Measurements from ENCODE around the gene CBLL1. TPM values are rescaled to one million over a fixed set of nuclear protein-coding genes. Genes with fewer than 3 reads are reported as not detected.

CBLL1 gene
- total RNA-seq, 3 donors from 2014 or later = 27.5 to 49.3 (median 30.4) TPM

DNA sequence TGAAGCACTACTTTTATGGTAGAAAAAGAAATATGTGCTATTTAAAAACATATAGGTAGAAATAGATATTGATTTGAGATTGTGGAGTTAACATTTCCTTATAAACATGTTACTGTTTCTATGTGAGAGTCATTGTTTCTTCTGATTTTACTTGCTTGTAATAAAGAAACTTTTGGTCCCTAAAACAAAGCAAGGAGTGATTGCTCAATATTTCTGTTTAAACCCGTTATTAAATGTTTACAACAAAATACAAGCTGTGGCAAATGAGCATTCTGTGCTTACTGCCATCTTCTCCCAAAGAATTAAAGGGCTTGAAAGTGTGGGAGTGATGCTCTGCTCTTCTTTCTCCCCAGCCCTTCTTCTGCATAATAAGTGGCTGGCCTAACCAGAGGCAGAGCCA, 22.7 kb upstream of the CBLL1 start:
- no peaks in the 10 kb centered on the region for H3K9me3 ChIP-seq
- H3K4me3 ChIP-seq = no peak overlapping the region
- no peak for DNase-seq (ENCODE audit: low spot score in 2 of 2)
- no peaks in the 10 kb centered on the region for H3K27me3 ChIP-seq
- no peak overlapping the region for H3K27ac ChIP-seq
- no peaks in the 10 kb centered on the region for H3K36me3 ChIP-seq
- intact Hi-C loops (cut with DNase I; ENCODE audit: low total_unique reads) = no loop called here
- TF ChIP-seq POLR2A (IDR thresholded peaks at IDR 0.05) (no peak), POLR2AphosphoS5 (IDR thresholded peaks at IDR 0.05) (no peak)
- TF ChIP-seq, protein P1, sequence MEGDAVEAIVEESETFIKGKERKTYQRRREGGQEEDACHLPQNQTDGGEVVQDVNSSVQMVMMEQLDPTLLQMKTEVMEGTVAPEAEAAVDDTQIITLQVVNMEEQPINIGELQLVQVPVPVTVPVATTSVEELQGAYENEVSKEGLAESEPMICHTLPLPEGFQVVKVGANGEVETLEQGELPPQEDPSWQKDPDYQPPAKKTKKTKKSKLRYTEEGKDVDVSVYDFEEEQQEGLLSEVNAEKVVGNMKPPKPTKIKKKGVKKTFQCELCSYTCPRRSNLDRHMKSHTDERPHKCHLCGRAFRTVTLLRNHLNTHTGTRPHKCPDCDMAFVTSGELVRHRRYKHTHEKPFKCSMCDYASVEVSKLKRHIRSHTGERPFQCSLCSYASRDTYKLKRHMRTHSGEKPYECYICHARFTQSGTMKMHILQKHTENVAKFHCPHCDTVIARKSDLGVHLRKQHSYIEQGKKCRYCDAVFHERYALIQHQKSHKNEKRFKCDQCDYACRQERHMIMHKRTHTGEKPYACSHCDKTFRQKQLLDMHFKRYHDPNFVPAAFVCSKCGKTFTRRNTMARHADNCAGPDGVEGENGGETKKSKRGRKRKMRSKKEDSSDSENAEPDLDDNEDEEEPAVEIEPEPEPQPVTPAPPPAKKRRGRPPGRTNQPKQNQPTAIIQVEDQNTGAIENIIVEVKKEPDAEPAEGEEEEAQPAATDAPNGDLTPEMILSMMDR (IDR thresholded peaks at IDR 0.05) = no peak
- no peaks in the 10 kb centered on the region for H3K4me1 ChIP-seq

DNA sequence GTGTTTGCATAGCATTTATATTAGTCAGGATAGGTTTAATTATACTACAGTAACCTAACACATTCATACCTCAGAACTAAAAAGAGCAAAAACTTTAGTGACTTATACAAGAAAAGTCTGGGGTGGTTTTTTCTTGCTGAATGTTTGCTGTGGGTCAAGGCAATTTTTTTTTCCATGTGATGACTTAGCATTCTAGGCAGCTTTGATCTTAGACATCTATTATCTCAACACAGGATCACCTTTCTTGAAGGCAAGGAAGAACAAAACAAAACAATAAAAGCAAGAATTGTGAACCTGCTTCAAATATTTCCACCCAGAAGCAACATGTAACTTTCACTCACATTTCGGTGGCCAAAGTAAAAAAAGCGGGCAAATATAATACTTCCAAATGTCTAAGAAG, 20.7 kb upstream of the CBLL1 start:
- Histone ChIP-seq H3K36me3 (no peaks in the 10 kb centered on the region), H3K27me3 (no peaks in the 10 kb centered on the region), H3K9me3 (no peaks in the 10 kb centered on the region), H3K27ac (no peak overlapping the region), H3K4me1 (no peaks in the 10 kb centered on the region), H3K4me3 (no peak overlapping the region)
- TF ChIP-seq POLR2A (IDR thresholded peaks at IDR 0.05) = no peak
- TF ChIP-seq, protein P1 (IDR thresholded peaks at IDR 0.05) = no peak
- no peak for TF ChIP-seq POLR2AphosphoS5 (IDR thresholded peaks at IDR 0.05)
- intact Hi-C loops (cut with DNase I; ENCODE audit: low total_unique reads) = no loop called here
- DNase-seq (ENCODE audit: low spot score in 2 of 2) = no peak

GRCh38 chr7:107725138-107725740, 18.7 kb upstream of the CBLL1 start:
- Histone ChIP-seq H3K9me3 (no peaks in the 10 kb centered on the region), H3K4me1 (no peaks in the 10 kb centered on the region), H3K27ac (no peak overlapping the region), H3K27me3 (no peaks in the 10 kb centered on the region), H3K36me3 (no peaks in the 10 kb centered on the region), H3K4me3 (no peak overlapping the region)
- DNase-seq (ENCODE audit: low spot score in 2 of 2) = no peak
- intact Hi-C loops (cut with DNase I; ENCODE audit: low total_unique reads) = no loop called here
- TF ChIP-seq POLR2AphosphoS5 (IDR thresholded peaks at IDR 0.05) (no peak), POLR2A (IDR thresholded peaks at IDR 0.05) (no peak)
- TF ChIP-seq, protein P1 (IDR thresholded peaks at IDR 0.05) = peak; percentile 68 to 83 (median 73)

DNA sequence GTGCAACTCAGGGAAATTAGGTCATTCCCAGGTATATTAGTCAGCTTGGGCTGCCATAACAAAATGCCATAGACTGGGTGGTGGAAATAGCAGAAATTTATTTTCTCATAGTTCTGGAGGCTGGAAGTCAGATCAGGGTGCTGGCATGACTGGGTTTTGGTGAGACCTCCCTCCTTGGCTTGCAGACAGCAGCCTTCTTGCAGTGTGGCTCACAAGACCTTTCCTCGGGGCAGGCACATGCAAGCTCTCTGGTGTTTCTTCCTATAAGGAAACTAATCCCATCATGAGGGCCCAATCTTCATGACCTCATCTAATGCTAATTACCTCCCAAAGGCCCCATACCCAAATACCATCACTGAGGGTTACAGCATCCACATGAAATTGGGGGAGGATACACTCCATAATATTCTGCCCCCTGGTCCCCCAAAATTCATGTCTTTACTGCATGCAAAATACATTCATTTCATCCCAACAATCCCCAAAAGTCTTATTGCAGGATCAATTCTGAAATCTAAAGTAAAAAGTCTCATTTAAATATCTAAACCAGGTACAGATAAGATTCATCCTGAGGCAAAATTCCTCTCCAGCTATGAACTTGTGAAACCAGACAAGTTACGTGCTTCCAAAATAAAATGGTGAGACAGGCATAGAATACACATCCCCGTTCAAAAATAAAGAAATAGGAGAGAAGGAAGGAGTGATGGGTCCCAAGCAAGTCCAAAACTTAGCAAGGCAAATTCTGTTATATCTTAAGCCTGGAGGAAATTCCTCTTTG, 17.4 kb upstream of the CBLL1 start:
- H3K4me1 ChIP-seq = no peaks in the 10 kb centered on the region
- no peaks in the 10 kb centered on the region for H3K9me3 ChIP-seq
- intact Hi-C loops (cut with DNase I; ENCODE audit: low total_unique reads) = no loop called here
- H3K27ac ChIP-seq = no peak overlapping the region
- no peak overlapping the region for H3K4me3 ChIP-seq
- TF ChIP-seq POLR2A (IDR thresholded peaks at IDR 0.05) (no peak), POLR2AphosphoS5 (IDR thresholded peaks at IDR 0.05) (no peak)
- TF ChIP-seq, protein P1 (IDR thresholded peaks at IDR 0.05) = no peak
- DNase-seq (ENCODE audit: low spot score in 2 of 2) = no peak
- no peaks in the 10 kb centered on the region for H3K36me3 ChIP-seq
- no peaks in the 10 kb centered on the region for H3K27me3 ChIP-seq

- no peaks in the 10 kb centered on the region for H3K36me3 ChIP-seq
- no peak for TF ChIP-seq POLR2AphosphoS5 (IDR thresholded peaks at IDR 0.05)
- TF ChIP-seq, protein P1 (IDR thresholded peaks at IDR 0.05) = no peak
- no peak for TF ChIP-seq POLR2A (IDR thresholded peaks at IDR 0.05)
- H3K27me3 ChIP-seq = no peaks in the 10 kb centered on the region
- H3K4me3 ChIP-seq = no peak overlapping the region
- no peaks in the 10 kb centered on the region for H3K9me3 ChIP-seq
- no peak overlapping the region for H3K27ac ChIP-seq
- H3K4me1 ChIP-seq = no peaks in the 10 kb centered on the region
- DNase-seq (ENCODE audit: low spot score in 2 of 2) = no peak
- intact Hi-C loops (cut with DNase I; ENCODE audit: low total_unique reads) = no loop called here
Observed at GRCh38 chr7:107728276-107728675, 15.7 kb upstream of the CBLL1 start.
